OCI-LY3 (cell line): Measurements from ENCODE around the gene SCAI.

Source experiments
- H2AFZ ChIP-seq: fragments of 200-600, 300-600 bp; shearing (Covaris generic); 2 replicates; pipeline ENCODE4 v1.6.0; 2014; ENCODE audit warnings: antibody characterized with exemption, low read depth, low read length
- H3K27ac ChIP-seq: fragments of 200-600, 300-600 bp; sonication (generic); 2 replicates; pipeline ENCODE4 v1.5.1; 2014; ENCODE audit warnings: mild to moderate bottlenecking, low read length, moderate library complexity, mixed read lengths
- H3K27me3 ChIP-seq: fragments of 200-600, 300-600 bp; sonication (generic); 2 replicates; pipeline ENCODE4 v1.6.1; 2014; ENCODE audit warnings: low read depth, low read length, mixed read lengths
- H3K36me3 ChIP-seq: fragments of 200-600, 300-600 bp; sonication (generic); replicated peaks from 2 replicates; pipeline ENCODE3; 2014; ENCODE audit warnings: low read depth, low read length, mixed read lengths
- H3K4me1 ChIP-seq: fragments of 300-600, 200-600 bp; sonication (generic); 2 replicates; pipeline ENCODE4 v1.6.1; 2014; ENCODE audit warnings: low read length, mixed read lengths
- H3K4me2 ChIP-seq: fragments of 200-600, 300-600 bp; sonication (generic); 2 replicates; pipeline ENCODE4 v1.6.1; 2014; ENCODE audit warnings: low read length, mixed read lengths
- H3K4me3 ChIP-seq: fragments of 300-600, 200-600 bp; sonication (generic); 2 replicates; pipeline ENCODE4 v1.5.1; 2014; ENCODE audit warnings: antibody characterized with exemption, mild to moderate bottlenecking, low read length, moderate library complexity
- H3K79me2 ChIP-seq: fragments of 300-600, 200-600 bp; shearing (Covaris generic); 2 replicates; pipeline ENCODE4 v1.6.1; 2014; ENCODE audit warnings: mild to moderate bottlenecking, low read length, mixed read lengths
- H3K9ac ChIP-seq: fragments of 300-600, 200-600 bp; shearing (Covaris generic); 2 replicates; pipeline ENCODE4 v1.6.0; 2014; ENCODE audit warnings: mild to moderate bottlenecking, low read length, moderate library complexity
- H3K9me3 ChIP-seq: fragments of 200-600, 300-600 bp; shearing (Covaris generic); 2 replicates; pipeline ENCODE4 v1.6.1; 2014; ENCODE audit warnings: low read length, mixed read lengths; ENCODE audit not compliant: insufficient read depth
- H4K20me1 ChIP-seq: fragments of 200-600, 300-600 bp; sonication (generic); 2 replicates; pipeline ENCODE4 v1.6.1; 2016; ENCODE audit warnings: low read length, mixed read lengths; ENCODE audit not compliant: insufficient read depth
- CTCF ChIP-seq: fragments of 200-600, 300-600 bp; sonication (generic); IDR thresholded peaks from 2 replicates; pipeline ENCODE4 v1.5.1; 2014; ENCODE audit warnings: antibody characterized with exemption, low read length, low read depth
- EZH2phosphoT487 ChIP-seq: fragments of 200-600 bp; shearing (Covaris generic); IDR thresholded peaks from 2 replicates; pipeline ENCODE4 v1.6.1; 2018; ENCODE audit warnings: antibody characterized with exemption, mixed run types, low read depth

SCAI gene

GRCh38 chr9:125141251-125141650 lies 2.1 kb downstream of the SCAI start:
- Histone ChIP-seq H3K27ac (no peak overlapping the region), H3K4me3 (no peak overlapping the region)

DNA sequence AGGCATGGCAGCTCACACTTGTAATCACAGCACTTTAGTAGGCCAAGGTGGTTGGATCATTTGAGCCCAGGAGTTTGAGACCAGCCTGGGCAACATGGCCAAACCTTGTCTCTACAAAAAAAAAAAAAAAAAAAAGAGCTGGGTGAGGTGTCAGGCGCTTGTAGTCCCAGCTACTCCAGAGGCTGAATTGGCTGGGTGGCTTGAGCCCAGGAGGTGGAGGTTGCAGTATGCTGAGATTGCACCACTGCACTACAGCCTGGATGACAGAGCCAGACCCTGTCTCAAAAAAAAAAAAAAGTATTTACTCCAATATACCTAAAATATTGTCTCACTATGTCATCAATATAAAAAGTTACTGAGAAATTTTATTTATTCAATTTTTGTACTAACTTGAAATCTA lies 2.8 kb downstream of the SCAI start:
- H3K79me2 ChIP-seq = peaks cover 3% of the 10 kb centered on the region; the same call in 1 of the 2 replicates
- no peak overlapping the region for H3K27ac ChIP-seq
- H3K36me3 ChIP-seq = no peaks in the 10 kb centered on the region
- H3K4me1 ChIP-seq = peaks cover 8% of the 10 kb centered on the region
- no peak overlapping the region for H3K4me2 ChIP-seq
- no peak overlapping the region for H3K4me3 ChIP-seq
- no peak overlapping the region for H3K9ac ChIP-seq
- H3K27me3 ChIP-seq = no peaks in the 10 kb centered on the region
- no peak overlapping the region for H2AFZ ChIP-seq
- H4K20me1 ChIP-seq = no peaks in the 10 kb centered on the region
- TF ChIP-seq CTCF (no peak), EZH2phosphoT487 (no peak)
- no peaks in the 10 kb centered on the region for H3K9me3 ChIP-seq

More at GRCh38 chr9:125141251-125141650, 2.1 kb downstream of the SCAI start:
- Histone ChIP-seq H3K36me3 (no peaks in the 10 kb centered on the region), H4K20me1 (no peaks in the 10 kb centered on the region), H3K9me3 (no peaks in the 10 kb centered on the region), H3K4me2 (no peak overlapping the region), H2AFZ (no peak overlapping the region), H3K9ac (no peak overlapping the region), H3K4me1 (peaks cover 13% of the 10 kb centered on the region), H3K79me2 (peaks cover 3% of the 10 kb centered on the region; the same call in 1 of the 2 replicates), H3K27me3 (no peaks in the 10 kb centered on the region)
- TF ChIP-seq CTCF (no peak), EZH2phosphoT487 (no peak)

DNA sequence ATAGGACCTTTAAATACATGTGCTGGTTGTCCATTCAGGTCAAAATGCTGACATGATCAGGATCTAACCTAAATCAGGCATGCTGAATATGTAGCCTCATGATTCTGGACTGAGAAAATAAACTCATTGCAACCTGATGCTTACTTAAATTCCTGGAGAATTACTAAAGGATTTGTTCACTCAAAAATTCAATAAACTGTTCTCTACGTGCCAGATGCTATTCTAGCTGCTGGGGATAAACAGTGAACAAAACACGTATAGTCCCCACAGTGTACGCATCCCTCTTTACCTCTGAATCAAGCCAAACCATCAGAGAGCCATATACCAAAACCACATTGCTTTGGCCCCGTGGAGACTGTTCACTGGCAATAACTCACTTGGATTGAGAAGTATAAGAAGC lies 6.1 kb downstream of the SCAI start:
- H3K9me3 ChIP-seq = no peaks in the 10 kb centered on the region
- H3K4me1 ChIP-seq = peaks cover under 1% of the 10 kb centered on the region; the same call in 1 of the 2 replicates
- H3K4me3 ChIP-seq = no peak overlapping the region
- no peak overlapping the region for H3K9ac ChIP-seq
- H4K20me1 ChIP-seq = peaks cover 2% of the 10 kb centered on the region; the same call in 1 of the 2 replicates
- no peaks in the 10 kb centered on the region for H3K27me3 ChIP-seq
- H3K79me2 ChIP-seq = no peaks in the 10 kb centered on the region
- no peak overlapping the region for H3K27ac ChIP-seq
- TF ChIP-seq CTCF (no peak), EZH2phosphoT487 (no peak)
- no peak overlapping the region for H3K4me2 ChIP-seq
- H3K36me3 ChIP-seq = peaks cover 4% of the 10 kb centered on the region
- no peak overlapping the region for H2AFZ ChIP-seq

GRCh38 chr9:125134976-125135375 lies 8.4 kb downstream of the SCAI start:
- no peak overlapping the region for H3K4me2 ChIP-seq
- no peak overlapping the region for H3K9ac ChIP-seq
- no peaks in the 10 kb centered on the region for H3K79me2 ChIP-seq

More at GRCh38 chr9:125134976-125135375, 8.4 kb downstream of the SCAI start:
- peaks cover 2% of the 10 kb centered on the region; the same call in 1 of the 2 replicates for H4K20me1 ChIP-seq
- peaks cover 4% of the 10 kb centered on the region for H3K36me3 ChIP-seq
- no peak overlapping the region for H3K4me3 ChIP-seq
- H3K9me3 ChIP-seq = no peaks in the 10 kb centered on the region
- TF ChIP-seq CTCF (no peak), EZH2phosphoT487 (no peak)
- H3K4me1 ChIP-seq = no peaks in the 10 kb centered on the region
- no peaks in the 10 kb centered on the region for H3K27me3 ChIP-seq
- no peak overlapping the region for H3K27ac ChIP-seq
- H2AFZ ChIP-seq = no peak overlapping the region
